Omental fat pad (tissue), 4 donors: Measurements from ENCODE around the gene SMAD6. TPM values are rescaled to one million over a fixed set of nuclear protein-coding genes. Genes with fewer than 3 reads are reported as not detected.

Experiments used
- ATAC-seq: fragments of 150-250 bp; one replicate; pipeline ENCODE4 v1.9.1; 2016; ENCODE audit warnings: mild to moderate bottlenecking, moderate library complexity; ENCODE audit not compliant: low FRiP score
- DNase-seq: peaks from one replicate; pipeline ENCODE4 v3.0.0-alpha.2; 2019; ENCODE audit warnings: low spot score
- total RNA-seq, 4 donors: library from RNA; depleted of rRNA; stranded (reverse); fragments of >200 nt; gene quantifications; one replicate each; pipeline ENCODE4 v1.1.0, GENCODE V29; 2016
- TF ChIP-seq, protein P1 (sequence below), 3 donors: fragments of 450-650 bp; IDR thresholded peaks; one replicate each; pipeline ENCODE4 v1.5.1; 2016 to 2017; ENCODE audit warnings: antibody characterized with exemption in 3 of 3, mild to moderate bottlenecking in 3 of 3, moderate library complexity in 2 of 3

Gene SMAD6
- total RNA-seq, 4 donors from 2014 or later: 15.6 to 44.9 (median 23.8) TPM

GRCh38 chr15:66701422-66702034 is 508 bp upstream of the SMAD6 start:
- DNase-seq (no peak), ATAC-seq (peak; percentile 44)
- TF ChIP-seq, protein P1, sequence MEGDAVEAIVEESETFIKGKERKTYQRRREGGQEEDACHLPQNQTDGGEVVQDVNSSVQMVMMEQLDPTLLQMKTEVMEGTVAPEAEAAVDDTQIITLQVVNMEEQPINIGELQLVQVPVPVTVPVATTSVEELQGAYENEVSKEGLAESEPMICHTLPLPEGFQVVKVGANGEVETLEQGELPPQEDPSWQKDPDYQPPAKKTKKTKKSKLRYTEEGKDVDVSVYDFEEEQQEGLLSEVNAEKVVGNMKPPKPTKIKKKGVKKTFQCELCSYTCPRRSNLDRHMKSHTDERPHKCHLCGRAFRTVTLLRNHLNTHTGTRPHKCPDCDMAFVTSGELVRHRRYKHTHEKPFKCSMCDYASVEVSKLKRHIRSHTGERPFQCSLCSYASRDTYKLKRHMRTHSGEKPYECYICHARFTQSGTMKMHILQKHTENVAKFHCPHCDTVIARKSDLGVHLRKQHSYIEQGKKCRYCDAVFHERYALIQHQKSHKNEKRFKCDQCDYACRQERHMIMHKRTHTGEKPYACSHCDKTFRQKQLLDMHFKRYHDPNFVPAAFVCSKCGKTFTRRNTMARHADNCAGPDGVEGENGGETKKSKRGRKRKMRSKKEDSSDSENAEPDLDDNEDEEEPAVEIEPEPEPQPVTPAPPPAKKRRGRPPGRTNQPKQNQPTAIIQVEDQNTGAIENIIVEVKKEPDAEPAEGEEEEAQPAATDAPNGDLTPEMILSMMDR (IDR thresholded peaks at IDR 0.05): no peak

- no peak for ATAC-seq
- DNase-seq: no peak
- TF ChIP-seq, protein P1 (IDR thresholded peaks at IDR 0.05): no peak
Measured at GRCh38 chr15:66702787-66703539, 927 bp downstream of the SMAD6 start.

DNA sequence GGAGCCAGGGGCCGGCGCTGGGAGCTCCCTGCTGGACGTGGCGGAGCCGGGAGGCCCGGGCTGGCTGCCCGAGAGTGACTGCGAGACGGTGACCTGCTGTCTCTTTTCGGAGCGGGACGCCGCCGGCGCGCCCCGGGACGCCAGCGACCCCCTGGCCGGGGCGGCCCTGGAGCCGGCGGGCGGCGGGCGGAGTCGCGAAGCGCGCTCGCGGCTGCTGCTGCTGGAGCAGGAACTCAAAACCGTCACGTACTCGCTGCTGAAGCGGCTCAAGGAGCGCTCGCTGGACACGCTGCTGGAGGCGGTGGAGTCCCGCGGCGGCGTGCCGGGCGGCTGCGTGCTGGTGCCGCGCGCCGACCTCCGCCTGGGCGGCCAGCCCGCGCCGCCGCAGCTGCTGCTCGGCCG is 1.5 kb downstream of the SMAD6 start:
- DNase-seq: no peak
- TF ChIP-seq, protein P1 (IDR thresholded peaks at IDR 0.05): no peak
- no peak for ATAC-seq

DNA sequence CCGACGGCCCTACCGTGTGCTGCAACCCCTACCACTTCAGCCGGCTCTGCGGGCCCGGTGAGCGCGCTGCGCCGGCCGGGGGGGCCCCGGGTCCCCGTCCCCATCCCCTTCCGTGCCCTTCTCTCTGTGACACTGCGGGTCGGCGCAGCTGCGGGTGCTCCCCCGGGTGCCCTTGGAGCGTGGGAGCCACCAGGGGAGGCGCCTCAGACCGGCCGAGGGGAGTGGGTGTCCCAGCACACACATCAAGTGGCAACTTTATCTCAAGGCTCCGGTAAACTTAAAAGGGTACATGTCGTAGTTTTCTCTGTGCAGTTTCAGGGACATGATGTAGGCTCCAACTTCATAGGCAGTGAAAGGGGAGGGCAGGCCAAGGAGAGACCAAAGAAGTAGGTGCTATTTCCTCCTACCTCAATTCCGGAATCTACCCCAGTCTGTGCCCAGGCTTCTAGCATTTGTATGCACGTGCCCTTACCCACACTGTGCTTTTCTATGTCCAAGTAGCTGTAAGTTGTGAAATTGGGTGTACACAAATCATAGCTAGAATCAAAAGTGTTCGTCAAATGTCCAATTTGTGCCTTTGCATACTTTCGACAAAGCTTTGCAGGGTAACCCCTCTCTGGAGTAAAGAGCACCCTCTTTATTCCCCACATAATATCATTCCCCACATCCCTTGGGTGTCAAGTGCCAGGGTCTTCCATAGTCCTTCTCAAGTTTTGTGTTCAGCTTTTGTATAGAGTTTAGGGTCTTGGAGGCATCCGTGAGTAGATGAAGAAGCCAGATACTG is 2.2 kb downstream of the SMAD6 start:
- no peak for ATAC-seq
- DNase-seq: no peak
- TF ChIP-seq, protein P1 (IDR thresholded peaks at IDR 0.05): no peak

DNA sequence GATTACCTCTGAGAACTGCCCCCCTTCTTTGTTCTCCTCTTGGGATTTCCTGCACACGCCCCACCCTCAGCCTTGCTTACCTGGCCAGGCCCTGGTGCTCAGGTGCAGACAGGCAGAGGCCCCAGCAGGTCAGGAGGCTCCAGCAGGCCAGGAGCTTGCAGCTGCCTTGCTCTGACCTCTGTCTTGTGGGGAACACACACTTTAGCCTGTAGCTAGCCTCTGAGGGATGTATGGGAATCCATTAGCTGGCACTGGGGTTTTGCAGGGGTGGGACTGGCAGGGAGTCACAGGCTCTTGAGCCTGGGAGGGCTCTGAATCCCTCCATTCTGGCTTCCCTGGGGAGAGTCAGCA is 2.7 kb downstream of the SMAD6 start:
- ATAC-seq (no peak), DNase-seq (no peak)
- TF ChIP-seq, protein P1 (IDR thresholded peaks at IDR 0.05): no peak

DNA sequence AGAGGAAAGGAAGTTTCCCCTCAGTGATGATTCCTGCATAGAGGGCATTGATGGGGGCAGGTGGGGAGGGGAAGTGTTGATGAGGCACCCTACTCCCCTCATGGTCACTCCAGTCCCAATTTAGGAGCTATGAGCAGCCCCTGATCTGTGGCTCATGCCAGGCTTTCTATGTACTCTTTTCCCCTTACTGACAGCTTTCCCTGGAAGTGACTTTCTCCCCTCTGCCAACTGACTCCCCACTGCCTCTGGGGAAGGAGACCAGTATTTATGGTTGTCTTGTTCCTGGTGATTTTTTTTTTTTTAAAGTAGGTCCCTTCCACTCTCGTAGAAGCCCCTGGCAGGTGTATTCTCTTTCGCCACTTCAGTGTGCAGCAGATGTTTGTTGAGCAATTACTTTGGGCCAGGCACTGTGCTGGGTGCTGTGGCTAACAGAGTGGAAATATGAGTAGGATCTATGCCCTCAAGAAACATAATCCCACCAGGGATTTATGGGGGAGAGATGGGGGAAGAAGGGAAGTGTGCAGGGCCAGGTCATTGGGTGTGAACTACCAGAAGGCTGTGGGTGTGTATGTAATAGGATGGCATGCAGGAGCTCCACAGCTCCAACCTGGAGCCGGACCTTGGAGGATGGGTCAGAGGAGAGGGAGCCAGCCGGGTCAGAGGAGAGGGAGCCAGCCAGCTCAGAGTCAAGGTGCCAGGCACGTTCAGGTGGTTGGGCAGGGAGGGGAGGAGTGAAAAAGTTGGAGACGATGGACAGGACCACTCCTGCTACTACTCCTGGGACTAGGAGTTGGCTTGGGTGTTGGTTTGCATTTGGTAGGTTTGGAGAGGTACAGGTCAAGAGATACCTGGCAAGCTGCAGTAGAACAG is 3.5 kb downstream of the SMAD6 start:
- no peak for ATAC-seq
- TF ChIP-seq, protein P1 (IDR thresholded peaks at IDR 0.05): no peak

More for the DNA sequence above, 3.5 kb downstream of the SMAD6 start:
- no peak for DNase-seq
